Endodermal cell (in vitro differentiated cells): Measurements from ENCODE around the gene RAB13. TPM values are rescaled to one million over a fixed set of nuclear protein-coding genes. Genes with fewer than 3 reads are reported as not detected.

Source experiments
- DNase-seq: peaks from one replicate; pipeline ENCODE4 v3.0.0-alpha.2; 2017
- H3K27ac ChIP-seq: 2 replicates; pipeline ENCODE4 v1.5.1; 2013; ENCODE audit warnings: mild to moderate bottlenecking, low read depth, low read length, moderate library complexity
- H3K27me3 ChIP-seq: 2 replicates; pipeline ENCODE4 v1.6.1; 2013; ENCODE audit warnings: mild to moderate bottlenecking, low read length, moderate library complexity; ENCODE audit not compliant: insufficient read depth, control insufficient read depth, poor library complexity, severe bottlenecking
- H3K36me3 ChIP-seq: 2 replicates; pipeline ENCODE4 v1.7.0; 2013; ENCODE audit warnings: mild to moderate bottlenecking, low read length, moderate library complexity; ENCODE audit not compliant: control insufficient read depth, insufficient read depth
- H3K4me1 ChIP-seq: one replicate; pipeline ENCODE4 v1.7.0; 2013; ENCODE audit warnings: low read length; ENCODE audit not compliant: control insufficient read depth, insufficient read depth
- H3K4me3 ChIP-seq: 2 replicates; pipeline ENCODE4 v1.5.1; 2013; ENCODE audit warnings: mild to moderate bottlenecking, low read length, moderate library complexity
- H3K9ac ChIP-seq: 2 replicates; pipeline ENCODE4 v1.6.1; 2013; ENCODE audit warnings: mild to moderate bottlenecking, low read length, moderate library complexity; ENCODE audit not compliant: poor library complexity, severe bottlenecking; ENCODE audit errors: extremely low read depth
- H3K9me3 ChIP-seq: 2 replicates; pipeline ENCODE4 v1.6.1; 2013; ENCODE audit warnings: mild to moderate bottlenecking, low read length, moderate library complexity; ENCODE audit not compliant: control insufficient read depth
- H3K27ac Mint-ChIP-seq: 2 replicates; pipeline ENCODE4 v1.8.0; 2020; ENCODE audit warnings: mixed read lengths
- H3K27me3 Mint-ChIP-seq: 2 replicates; pipeline ENCODE4 v1.8.0; 2021; ENCODE audit warnings: mild to moderate bottlenecking, mixed read lengths; ENCODE audit not compliant: insufficient read depth
- H3K36me3 Mint-ChIP-seq: 2 replicates; pipeline ENCODE4 v1.8.0; 2020; ENCODE audit warnings: low read depth, mixed read lengths
- H3K4me1 Mint-ChIP-seq: 2 replicates; pipeline ENCODE4 v1.8.0; 2020; ENCODE audit warnings: mixed read lengths
- H3K4me3 Mint-ChIP-seq: 2 replicates; pipeline ENCODE4 v1.8.0; 2020; ENCODE audit warnings: mild to moderate bottlenecking, moderate library complexity, mixed read lengths
- H3K9me3 Mint-ChIP-seq: 2 replicates; pipeline ENCODE4 v1.8.0; 2020; ENCODE audit warnings: mild to moderate bottlenecking, mixed read lengths
- WGBS, 2 experiments: methylation state at CpG; one replicate each; pipeline versions ENCODE4 v1.1.5 to v1.1.7; 2013; ENCODE audit warnings: missing lambda C conversion rate in 2 of 2, mixed read lengths in 1 of 2; ENCODE audit not compliant: insufficient coverage in 1 of 2, insufficient read length in 1 of 2; 5-methylcytosine and 5-hydroxymethylcytosine counted together
- total RNA-seq, 2 donors: library from RNA; stranded (reverse); fragmentation: NEBNext Ultra II Directional in 1 of 2; extraction: Animal tissue kit (Norgen Biotek cat#: 25700) in 1 of 2; gene quantifications; 2 replicates in 1 of 2; 3 replicates in 1 of 2; pipeline ENCODE4 v1.2.1, GENCODE V29; 2021
- TF ChIP-seq, protein P1 (sequence below): fragments of 200-600 bp; sonication (generic); conservative IDR thresholded peaks from 2 replicates; pipeline ENCODE4 v1.5.0; 2021; ENCODE audit warnings: antibody characterized with exemption, mild to moderate bottlenecking

The RAB13 gene
- total RNA-seq, 2 donors from 2014 or later = 80.3 to 97.1 TPM

DNA sequence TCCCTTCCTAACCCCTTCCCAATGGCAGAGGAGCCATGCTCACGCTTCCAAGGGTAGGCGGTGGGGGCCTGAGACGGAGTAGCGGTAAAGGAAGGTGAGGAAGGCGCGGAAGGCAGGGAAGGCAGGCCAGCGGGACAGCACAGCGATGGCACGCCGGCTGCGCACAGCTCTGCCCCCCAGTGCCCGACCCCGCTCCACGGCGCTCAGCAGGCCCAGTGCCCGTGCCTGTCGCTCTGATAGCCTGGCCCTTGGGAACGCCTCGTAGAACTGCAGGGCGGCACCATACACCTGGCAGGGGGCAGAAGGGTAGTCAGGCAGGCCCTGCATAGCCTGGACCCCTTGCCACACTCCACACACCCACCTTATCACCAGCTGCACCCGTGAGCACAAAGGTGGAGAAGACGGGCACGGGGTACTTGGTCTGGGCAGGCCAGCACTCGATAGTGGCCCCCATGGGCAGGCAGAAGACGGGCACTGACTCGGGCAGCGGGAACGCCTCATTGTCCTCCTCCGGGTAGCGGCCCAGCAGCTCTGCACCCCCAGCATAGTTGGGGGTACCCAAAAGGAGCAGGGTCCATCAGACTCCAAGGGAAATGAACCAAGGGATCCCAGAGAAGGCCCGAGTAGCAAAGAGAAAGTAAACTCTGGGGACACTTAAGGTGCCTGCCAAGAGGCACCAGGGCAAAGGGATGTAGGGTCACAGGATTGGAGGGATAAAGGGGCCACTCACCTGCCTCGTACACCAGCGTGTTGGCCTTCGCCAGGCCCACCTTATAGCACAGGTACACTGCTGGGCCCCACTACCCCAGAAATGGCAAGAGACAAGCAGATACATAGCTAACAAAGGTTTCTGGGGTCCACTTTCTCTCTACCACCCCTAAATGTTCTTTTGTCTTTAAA, 44.1 kb downstream of the RAB13 start:
- 94% methylated on average over 23 to 34 of the region's 34 CpGs for WGBS, 2 experiments
- TF ChIP-seq, protein P1, sequence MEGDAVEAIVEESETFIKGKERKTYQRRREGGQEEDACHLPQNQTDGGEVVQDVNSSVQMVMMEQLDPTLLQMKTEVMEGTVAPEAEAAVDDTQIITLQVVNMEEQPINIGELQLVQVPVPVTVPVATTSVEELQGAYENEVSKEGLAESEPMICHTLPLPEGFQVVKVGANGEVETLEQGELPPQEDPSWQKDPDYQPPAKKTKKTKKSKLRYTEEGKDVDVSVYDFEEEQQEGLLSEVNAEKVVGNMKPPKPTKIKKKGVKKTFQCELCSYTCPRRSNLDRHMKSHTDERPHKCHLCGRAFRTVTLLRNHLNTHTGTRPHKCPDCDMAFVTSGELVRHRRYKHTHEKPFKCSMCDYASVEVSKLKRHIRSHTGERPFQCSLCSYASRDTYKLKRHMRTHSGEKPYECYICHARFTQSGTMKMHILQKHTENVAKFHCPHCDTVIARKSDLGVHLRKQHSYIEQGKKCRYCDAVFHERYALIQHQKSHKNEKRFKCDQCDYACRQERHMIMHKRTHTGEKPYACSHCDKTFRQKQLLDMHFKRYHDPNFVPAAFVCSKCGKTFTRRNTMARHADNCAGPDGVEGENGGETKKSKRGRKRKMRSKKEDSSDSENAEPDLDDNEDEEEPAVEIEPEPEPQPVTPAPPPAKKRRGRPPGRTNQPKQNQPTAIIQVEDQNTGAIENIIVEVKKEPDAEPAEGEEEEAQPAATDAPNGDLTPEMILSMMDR = no peak
- Histone ChIP-seq H3K4me1 (no peaks in the 10 kb centered on the region), H3K27me3 (no peaks in the 10 kb centered on the region), H3K36me3 (peaks cover 35% of the 10 kb centered on the region), H3K27ac (no peak overlapping the region), H3K4me3 (no peak overlapping the region), H3K9ac (no peak overlapping the region), H3K9me3 (no peaks in the 10 kb centered on the region)
- no peaks in the 10 kb centered on the region for H3K9me3 Mint-ChIP-seq
- no peaks in the 10 kb centered on the region for H3K27me3 Mint-ChIP-seq
- DNase-seq = no peak
- peaks cover 47% of the 10 kb centered on the region for H3K36me3 Mint-ChIP-seq
- peak overlapping the region; percentile 64 for H3K27ac Mint-ChIP-seq
- no peak overlapping the region for H3K4me3 Mint-ChIP-seq
- H3K4me1 Mint-ChIP-seq = peaks cover 4% of the 10 kb centered on the region

DNA sequence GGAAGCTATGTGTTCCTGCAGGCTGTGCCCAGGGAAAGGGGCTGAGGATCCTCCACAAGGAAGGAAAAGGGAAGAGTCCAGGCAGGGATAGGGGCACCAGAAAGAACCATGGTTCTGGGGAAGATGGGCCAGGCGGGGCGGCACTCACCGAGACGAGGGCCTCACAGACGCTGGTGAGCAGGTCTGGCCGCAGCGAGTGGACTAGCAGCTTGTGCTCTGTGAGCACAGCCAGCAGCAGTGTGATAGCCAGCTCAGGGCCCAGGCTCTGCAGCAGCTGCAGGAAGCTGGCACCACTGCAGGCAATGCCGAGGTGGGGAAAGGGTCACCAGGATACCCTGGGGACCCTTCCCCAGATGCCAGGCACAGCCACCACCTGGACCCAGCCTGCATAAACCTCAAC, 45.4 kb downstream of the RAB13 start:
- H3K27me3 ChIP-seq = no peaks in the 10 kb centered on the region
- H3K9me3 ChIP-seq = no peaks in the 10 kb centered on the region
- H3K9me3 Mint-ChIP-seq = no peaks in the 10 kb centered on the region
- H3K4me3 Mint-ChIP-seq = no peak overlapping the region
- no peaks in the 10 kb centered on the region for H3K4me1 Mint-ChIP-seq
- TF ChIP-seq, protein P1 = no peak
- no peak for DNase-seq
- 90 to 94% methylated on average over 7 to 8 of the region's 8 CpGs for WGBS, 2 experiments
- H3K4me3 ChIP-seq = no peak overlapping the region
- H3K36me3 Mint-ChIP-seq = peaks cover 57% of the 10 kb centered on the region
- H3K4me1 ChIP-seq = no peaks in the 10 kb centered on the region
- no peaks in the 10 kb centered on the region for H3K27me3 Mint-ChIP-seq
- H3K27ac Mint-ChIP-seq = no peak overlapping the region
- no peak overlapping the region for H3K27ac ChIP-seq
- peaks cover 40% of the 10 kb centered on the region for H3K36me3 ChIP-seq
- H3K9ac ChIP-seq = no peak overlapping the region

DNA sequence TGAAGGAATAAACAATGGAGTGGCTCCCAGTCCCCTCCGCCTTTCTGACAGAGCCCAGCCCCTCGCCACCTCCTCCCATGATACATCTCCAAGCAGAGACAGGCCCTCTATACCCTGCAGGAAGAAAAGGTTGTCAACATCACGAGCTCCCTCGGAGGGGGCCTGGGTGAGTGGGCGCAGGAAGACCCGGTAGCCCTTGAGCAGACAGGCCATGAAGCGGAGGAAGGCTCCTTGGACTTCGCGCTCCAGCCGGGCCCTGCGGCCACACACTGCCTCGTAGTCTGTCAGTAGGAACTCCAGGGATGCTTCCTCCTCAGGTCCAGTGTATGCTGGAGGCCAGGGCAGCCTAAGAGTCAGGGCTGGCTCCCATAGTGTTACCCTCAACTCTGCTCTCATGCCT, 46.7 kb downstream of the RAB13 start:
- no peak for DNase-seq
- H3K4me1 Mint-ChIP-seq = no peaks in the 10 kb centered on the region
- Histone ChIP-seq H3K36me3 (peaks cover 50% of the 10 kb centered on the region), H3K4me3 (no peak overlapping the region), H3K9me3 (no peaks in the 10 kb centered on the region), H3K27ac (no peak overlapping the region), H3K4me1 (no peaks in the 10 kb centered on the region), H3K27me3 (no peaks in the 10 kb centered on the region), H3K9ac (no peak overlapping the region)
- no peak overlapping the region for H3K4me3 Mint-ChIP-seq
- no peak overlapping the region for H3K27ac Mint-ChIP-seq
- H3K27me3 Mint-ChIP-seq = no peaks in the 10 kb centered on the region
- WGBS, 2 experiments = 97% methylated on average over 12 of the region's 12 CpGs
- H3K36me3 Mint-ChIP-seq = peaks cover 69% of the 10 kb centered on the region
- H3K9me3 Mint-ChIP-seq = no peaks in the 10 kb centered on the region
- TF ChIP-seq, protein P1 = no peak
